Measurements from ENCODE around the gene OR4F15. TPM values are rescaled to one million over a fixed set of nuclear protein-coding genes. Genes with fewer than 3 reads are reported as not detected.
A peak's percentile ranks its signal among the peaks of the same experiment; 100 is the strongest.
"Not testable (repeated sequence)": the region's sequence is repeated elsewhere in the genome, so short reads cannot be mapped to it uniquely, and the experiment has no call there.

Gene OR4F15
- 0.03 and 0.66 TPM in 2 replicates for total RNA-seq (2014; rRNA removed; shearing (Covaris generic))

- Histone ChIP-seq H3K9me3 (replicated peaks) (no peaks in the 10 kb centered on the region), H3K4me1 (replicated peaks) (peaks cover 29% of the 10 kb centered on the region)
Measured at GRCh38 chr15:101811902-101812301, at the start of gene OR4F15. OR4F15 (plus strand) TSS chr15:101812202; CDS start chr15:101818187, 5,985 bp downstream.

GRCh38 chr15:101764669-101765339, 47.2 kb upstream of the OR4F15 start:
- H3K4me3 ChIP-seq; H3K36me3 ChIP-seq; H3K4me1 ChIP-seq (replicated peaks); H3K27me3 ChIP-seq (replicated peaks); H3K9me3 ChIP-seq (replicated peaks); H3K27ac ChIP-seq: not testable (repeated sequence)
- peak; percentile 41 to 67 for DNase-seq (ENCODE audit: low read depth in 1 of 2, low spot score in 2 of 2)

More at GRCh38 chr15:101811902-101812301, at the start of gene OR4F15:
- DNase-seq (ENCODE audit: low read depth in 1 of 2, low spot score in 2 of 2) = no peak
- Histone ChIP-seq H3K27ac (no peak within 1 kb of the TSS), H3K36me3 (peaks cover 5% of the 10 kb centered on the region), H3K4me3 (no peak within 1 kb of the TSS), H3K27me3 (replicated peaks) (no peaks in the 10 kb centered on the region)

GRCh38 chr15:101765340-101765671, 46.7 kb upstream of the OR4F15 start:
- H3K9me3 ChIP-seq (replicated peaks); H3K4me3 ChIP-seq; H3K4me1 ChIP-seq (replicated peaks); H3K27me3 ChIP-seq (replicated peaks); H3K27ac ChIP-seq; DNase-seq (ENCODE audit: low read depth in 1 of 2, low spot score in 2 of 2); H3K36me3 ChIP-seq: not testable (repeated sequence)

DNA sequence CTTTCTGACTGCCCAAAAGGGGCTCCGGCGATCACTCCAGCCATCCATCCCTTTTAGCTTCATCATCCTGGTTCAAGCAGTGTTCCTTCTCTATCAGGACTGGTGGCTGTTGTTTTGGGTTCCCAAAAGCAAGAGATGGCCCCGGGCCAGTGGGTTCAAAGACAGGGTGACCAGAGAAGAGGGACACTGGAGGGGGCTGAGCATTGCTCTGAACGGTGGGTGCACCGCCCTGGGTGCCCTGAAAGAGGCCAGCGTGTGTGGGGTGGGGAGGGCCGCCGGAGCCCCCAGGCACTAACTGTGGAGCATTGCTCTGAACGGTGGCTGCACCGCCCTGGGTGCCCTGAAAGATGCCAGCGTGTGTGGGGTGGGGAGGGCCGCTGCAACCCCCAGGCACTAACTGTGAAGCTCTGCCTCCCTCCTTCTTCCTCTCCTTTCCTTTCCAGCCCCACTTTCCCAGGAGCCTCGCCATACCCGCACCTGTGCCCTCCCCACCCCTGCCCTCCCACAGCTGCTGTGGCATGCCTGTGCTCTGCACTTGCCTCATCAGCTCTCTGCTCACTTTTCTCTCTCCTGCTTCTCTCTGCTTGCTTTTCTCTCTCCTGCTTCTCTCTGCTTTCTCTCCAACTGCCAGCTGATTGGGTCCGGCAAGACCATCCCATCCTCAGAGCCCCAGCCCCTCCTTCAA, 46.1 kb upstream of the OR4F15 start:
- Histone ChIP-seq H3K4me1 (replicated peaks) (0 out of 2 replicates have a peak, but pooled peaks cover 3% of the 10 kb centered on the region), H3K27me3 (replicated peaks) (no peaks in the 10 kb centered on the region), H3K4me3 (no peak overlapping the region), H3K27ac (no peak overlapping the region), H3K36me3 (no peaks in the 10 kb centered on the region), H3K9me3 (replicated peaks) (no peaks in the 10 kb centered on the region)
- no peak for DNase-seq (ENCODE audit: low read depth in 1 of 2, low spot score in 2 of 2)

DNA sequence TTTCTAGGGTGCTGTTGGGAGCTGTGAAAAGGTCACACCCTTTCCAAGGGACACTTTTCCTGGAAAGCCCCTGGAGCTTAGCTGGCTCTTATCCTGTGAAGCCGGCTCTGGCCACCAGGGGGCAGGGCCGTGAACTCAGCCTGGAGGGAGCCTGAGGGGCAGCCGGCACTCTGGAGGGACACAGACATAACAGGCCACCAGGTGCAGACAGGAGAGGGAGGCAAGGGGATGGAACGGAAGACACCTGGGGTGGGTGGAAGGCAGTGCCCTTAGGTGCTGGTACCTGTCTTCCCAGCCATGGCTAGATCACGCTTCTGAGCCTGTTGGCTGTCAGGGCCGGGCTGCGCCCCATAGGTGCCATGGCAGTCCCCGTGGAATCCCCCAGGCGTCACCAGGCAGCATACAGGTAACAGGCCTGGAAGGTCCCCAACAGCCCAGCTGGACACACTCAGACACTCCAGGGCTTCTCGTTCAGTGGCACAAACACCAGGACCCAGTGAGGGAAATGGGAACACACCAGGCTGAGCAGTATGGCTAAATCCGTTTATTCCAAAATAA, 44.8 kb upstream of the OR4F15 start:
- H3K36me3 ChIP-seq; H3K4me1 ChIP-seq (replicated peaks); H3K27me3 ChIP-seq (replicated peaks); DNase-seq (ENCODE audit: low read depth in 1 of 2, low spot score in 2 of 2); H3K9me3 ChIP-seq (replicated peaks); H3K4me3 ChIP-seq; H3K27ac ChIP-seq: not testable (repeated sequence)

- Histone ChIP-seq H3K4me1 (replicated peaks) (no peaks in the 10 kb centered on the region), H3K27ac (no peak overlapping the region), H3K9me3 (replicated peaks) (no peaks in the 10 kb centered on the region), H3K36me3 (no peaks in the 10 kb centered on the region), H3K4me3 (no peak overlapping the region), H3K27me3 (replicated peaks) (no peaks in the 10 kb centered on the region)
- DNase-seq (ENCODE audit: low read depth in 1 of 2, low spot score in 2 of 2) = no peak
Measured at GRCh38 chr15:101772921-101773320, 39.1 kb upstream of the OR4F15 start.

GRCh38 chr15:101773496-101774100, 38.4 kb upstream of the OR4F15 start:
- H3K36me3 ChIP-seq = no peaks in the 10 kb centered on the region
- no peaks in the 10 kb centered on the region for H3K9me3 ChIP-seq (replicated peaks)
- H3K27ac ChIP-seq = no peak overlapping the region
- DNase-seq (ENCODE audit: low read depth in 1 of 2, low spot score in 2 of 2) = no peak
- no peak overlapping the region for H3K4me3 ChIP-seq
- no peaks in the 10 kb centered on the region for H3K27me3 ChIP-seq (replicated peaks)
- no peaks in the 10 kb centered on the region for H3K4me1 ChIP-seq (replicated peaks)

DNA sequence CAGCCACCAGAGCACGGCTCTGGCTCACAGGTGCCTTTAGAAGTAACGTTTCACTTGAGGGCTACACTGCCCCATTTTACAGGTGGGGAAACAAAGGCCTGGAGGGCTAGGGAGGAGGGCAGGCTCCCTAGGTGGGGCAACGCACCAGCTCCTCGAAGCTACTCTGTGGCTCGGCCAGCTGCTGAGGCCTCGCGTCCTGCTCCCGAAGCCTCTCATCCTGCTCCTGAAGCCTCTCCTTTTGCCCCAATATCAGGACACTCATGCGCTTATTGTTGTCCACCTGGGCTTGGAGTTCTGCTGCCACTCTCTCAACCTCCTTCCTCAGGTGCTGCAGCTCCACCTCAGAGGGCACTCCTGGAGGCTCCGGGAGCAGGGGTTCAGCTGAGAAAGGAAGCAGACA, 36.9 kb upstream of the OR4F15 start:
- H3K27me3 ChIP-seq (replicated peaks) = no peaks in the 10 kb centered on the region
- H3K4me3 ChIP-seq = no peak overlapping the region
- DNase-seq (ENCODE audit: low read depth in 1 of 2, low spot score in 2 of 2) = no peak
- no peaks in the 10 kb centered on the region for H3K9me3 ChIP-seq (replicated peaks)
- no peak overlapping the region for H3K27ac ChIP-seq
- H3K4me1 ChIP-seq (replicated peaks) = peaks cover 6% of the 10 kb centered on the region
- no peaks in the 10 kb centered on the region for H3K36me3 ChIP-seq

DNA sequence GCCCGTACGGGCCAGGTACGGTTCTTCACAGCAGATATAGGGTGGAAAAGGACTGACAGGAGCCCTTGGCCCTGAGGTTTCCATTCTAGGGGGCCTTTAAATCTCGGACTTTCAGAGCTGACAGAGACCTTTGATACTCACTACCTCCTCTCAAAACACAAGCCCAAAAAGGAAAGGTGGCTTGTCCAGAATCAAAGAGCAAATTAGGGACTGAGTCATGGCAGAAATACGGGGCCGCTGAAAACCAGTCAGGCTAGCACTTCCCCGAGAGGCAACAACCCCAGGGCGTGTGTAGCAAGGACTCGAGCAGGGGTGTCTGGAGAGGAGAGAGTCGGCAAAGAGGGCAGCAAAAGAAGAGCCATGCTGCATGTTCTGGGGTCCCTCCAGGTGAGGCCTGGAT, 33.4 kb upstream of the OR4F15 start:
- not testable (repeated sequence) for H3K4me1 ChIP-seq (replicated peaks); H3K27ac ChIP-seq; DNase-seq (ENCODE audit: low read depth in 1 of 2, low spot score in 2 of 2); H3K9me3 ChIP-seq (replicated peaks); H3K27me3 ChIP-seq (replicated peaks); H3K4me3 ChIP-seq; H3K36me3 ChIP-seq

DNA sequence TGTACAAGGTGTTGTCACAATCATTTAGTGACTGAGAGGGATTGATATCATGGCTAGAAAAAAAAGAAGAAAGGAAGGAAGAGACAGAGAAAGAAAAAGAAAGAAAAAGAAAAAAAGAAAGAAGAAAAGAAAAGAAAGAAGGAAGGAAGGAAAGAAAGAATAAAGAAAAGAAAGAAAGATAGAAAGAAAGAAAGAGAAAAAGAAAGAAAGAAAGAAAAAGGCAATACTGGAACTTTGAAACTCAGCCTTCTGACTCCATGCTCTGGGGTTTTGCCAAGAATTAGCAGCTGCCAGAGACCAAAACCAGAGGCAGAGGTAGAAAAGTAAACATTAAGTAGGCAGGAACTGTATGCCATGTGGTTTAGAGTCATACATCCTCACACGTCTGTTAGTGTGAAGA, 31.8 kb upstream of the OR4F15 start:
- not testable (repeated sequence) for H3K36me3 ChIP-seq; H3K4me3 ChIP-seq; DNase-seq (ENCODE audit: low read depth in 1 of 2, low spot score in 2 of 2); H3K9me3 ChIP-seq (replicated peaks); H3K27ac ChIP-seq; H3K4me1 ChIP-seq (replicated peaks); H3K27me3 ChIP-seq (replicated peaks)

DNA sequence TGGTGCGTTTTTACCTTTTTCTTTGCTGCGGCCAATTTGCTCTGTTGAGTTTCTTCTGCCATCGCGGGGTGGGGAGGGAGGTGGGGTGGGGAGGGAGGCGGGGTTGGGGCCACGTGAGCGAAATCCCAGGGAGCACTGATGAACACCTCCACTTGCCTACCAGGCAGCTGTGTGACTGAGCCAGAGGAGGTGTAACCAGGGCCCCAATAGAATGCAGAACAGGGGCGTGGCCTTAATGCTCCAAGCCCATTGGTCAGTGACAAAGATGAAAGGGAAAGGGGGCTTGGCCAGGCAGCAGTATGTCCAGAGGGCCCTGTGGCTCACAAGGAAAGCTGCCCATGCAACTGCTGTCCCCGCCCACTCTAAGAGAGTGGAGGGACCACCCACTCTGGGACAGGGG, 30.1 kb upstream of the OR4F15 start:
- Histone ChIP-seq H3K4me1 (replicated peaks) (peaks cover 9% of the 10 kb centered on the region), H3K27ac (no peak overlapping the region), H3K27me3 (replicated peaks) (no peaks in the 10 kb centered on the region), H3K4me3 (no peak overlapping the region), H3K9me3 (replicated peaks) (no peaks in the 10 kb centered on the region), H3K36me3 (no peaks in the 10 kb centered on the region)
- no peak for DNase-seq (ENCODE audit: low read depth in 1 of 2, low spot score in 2 of 2)

DNA sequence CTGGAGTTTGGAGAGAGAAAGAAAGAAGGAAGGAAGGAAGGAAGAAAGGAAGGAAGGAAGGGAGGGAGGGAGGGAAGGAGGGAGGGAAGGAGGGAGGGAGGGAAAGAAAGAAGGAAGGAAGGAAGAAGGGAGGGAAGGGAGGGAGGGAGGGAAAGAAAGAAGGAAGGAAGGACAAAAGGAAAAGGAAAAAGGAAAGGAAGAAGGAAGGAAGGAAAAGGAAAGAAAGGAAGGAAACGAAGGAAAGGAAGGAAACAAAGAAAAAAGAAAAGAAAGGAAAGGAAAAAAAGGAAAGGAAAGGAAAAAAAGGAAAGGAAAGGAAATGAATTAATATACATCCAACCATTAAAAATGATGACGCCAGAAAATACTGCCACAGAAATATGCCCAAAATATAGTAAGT, 27.4 kb upstream of the OR4F15 start:
- H3K4me1 ChIP-seq (replicated peaks) = peaks cover 8% of the 10 kb centered on the region
- H3K27me3 ChIP-seq (replicated peaks) = no peaks in the 10 kb centered on the region
- no peaks in the 10 kb centered on the region for H3K9me3 ChIP-seq (replicated peaks)
- H3K27ac ChIP-seq = no peak overlapping the region
- no peak for DNase-seq (ENCODE audit: low read depth in 1 of 2, low spot score in 2 of 2)
- H3K4me3 ChIP-seq = no peak overlapping the region
- H3K36me3 ChIP-seq = no peaks in the 10 kb centered on the region

GRCh38 chr15:101786422-101786821, 25.6 kb upstream of the OR4F15 start:
- not testable (repeated sequence) for H3K4me3 ChIP-seq; H3K9me3 ChIP-seq (replicated peaks); DNase-seq (ENCODE audit: low read depth in 1 of 2, low spot score in 2 of 2); H3K27me3 ChIP-seq (replicated peaks); H3K4me1 ChIP-seq (replicated peaks); H3K27ac ChIP-seq; H3K36me3 ChIP-seq

GRCh38 chr15:101788001-101788400, 24.0 kb upstream of the OR4F15 start:
- not testable (repeated sequence) for H3K9me3 ChIP-seq (replicated peaks); H3K4me3 ChIP-seq; DNase-seq (ENCODE audit: low read depth in 1 of 2, low spot score in 2 of 2); H3K27ac ChIP-seq; H3K27me3 ChIP-seq (replicated peaks); H3K36me3 ChIP-seq; H3K4me1 ChIP-seq (replicated peaks)
